Stromal cell of bone marrow (primary cell): Measurements from ENCODE around the gene NONO.
"Not testable (repeated sequence)": the region's sequence is repeated elsewhere in the genome, so short reads cannot be mapped to it uniquely, and the experiment has no call there.

Experiments
- DNase-seq: peaks from one replicate; pipeline ENCODE4 v3.0.0-alpha.2; 2012; ENCODE audit warnings: low read depth

Gene NONO

GRCh38 chrX:71283403-71284143 lies at the start of gene NONO:
Gene NONO (plus strand): TSS chrX:71283635. CDS start chrX:71290638, 7,003 bp downstream.
- peak; percentile 97 for DNase-seq

- DNase-seq, result no peak
These were observed 48.0 kb upstream of the NONO start for GRCh38 chrX:71235482-71235881.

GRCh38 chrX:71236836-71237235 lies 46.6 kb upstream of the NONO start:
- DNase-seq, result no peak

GRCh38 chrX:71239781-71240180 lies 43.7 kb upstream of the NONO start:
- no peak for DNase-seq

- DNase-seq, result no peak
These were observed 42.1 kb upstream of the NONO start for GRCh38 chrX:71241301-71241700.

- no peak for DNase-seq
These were observed 38.9 kb upstream of the NONO start for GRCh38 chrX:71244359-71245128.

- DNase-seq, result no peak
These were observed 38.3 kb upstream of the NONO start for GRCh38 chrX:71245159-71245558.

- no peak for DNase-seq
These were observed 32.6 kb upstream of the NONO start for GRCh38 chrX:71250841-71251240.

- DNase-seq, result no peak
These were observed 31.9 kb upstream of the NONO start for GRCh38 chrX:71251466-71251973.

- no peak for DNase-seq
These were observed 31.2 kb upstream of the NONO start for GRCh38 chrX:71252221-71252620.

GRCh38 chrX:71253253-71254091 lies 30.0 kb upstream of the NONO start:
- DNase-seq, result no peak

- peak; percentile 75 for DNase-seq
These were observed 29.1 kb upstream of the NONO start, which contains the start of gene ZMYM3 for GRCh38 chrX:71254092-71254963. Gene ZMYM3 (minus strand): TSS chrX:71254140. CDS start chrX:71253255, 885 bp downstream.

- no peak for DNase-seq
These were observed 27.4 kb upstream of the NONO start for GRCh38 chrX:71256051-71256450.

- DNase-seq, result no peak
These were observed 26.6 kb upstream of the NONO start for GRCh38 chrX:71256856-71257255.

GRCh38 chrX:71268624-71269023 lies 14.8 kb upstream of the NONO start:
- DNase-seq, result not testable (repeated sequence)

GRCh38 chrX:71269801-71270395 lies 13.5 kb upstream of the NONO start:
- no peak for DNase-seq

- DNase-seq, result not testable (repeated sequence)
These were observed 11.1 kb upstream of the NONO start for GRCh38 chrX:71272313-71272712.

GRCh38 chrX:71281300-71281699 lies 2.1 kb upstream of the NONO start:
- DNase-seq, result not testable (repeated sequence)

- no peak for DNase-seq
These were observed 677 bp upstream of the NONO start for GRCh38 chrX:71282514-71283402.

GRCh38 chrX:71285929-71286328 lies 2.5 kb downstream of the NONO start:
- no peak for DNase-seq
